ENCODE results near the gene SPARC. TPM values are rescaled to one million over a fixed set of nuclear protein-coding genes. Genes with fewer than 3 reads are reported as not detected.
"Not testable (repeated sequence)": the region's sequence is repeated elsewhere in the genome, so short reads cannot be mapped to it uniquely, and the experiment has no call there.

Gene SPARC, protein sequence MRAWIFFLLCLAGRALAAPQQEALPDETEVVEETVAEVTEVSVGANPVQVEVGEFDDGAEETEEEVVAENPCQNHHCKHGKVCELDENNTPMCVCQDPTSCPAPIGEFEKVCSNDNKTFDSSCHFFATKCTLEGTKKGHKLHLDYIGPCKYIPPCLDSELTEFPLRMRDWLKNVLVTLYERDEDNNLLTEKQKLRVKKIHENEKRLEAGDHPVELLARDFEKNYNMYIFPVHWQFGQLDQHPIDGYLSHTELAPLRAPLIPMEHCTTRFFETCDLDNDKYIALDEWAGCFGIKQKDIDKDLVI
- polyA plus RNA-seq (ENCODE audit: insufficient read length): 1,957 TPM
- long read RNA-seq, donor 1, transcript SPARC-202 (4 exons, 1,598 nt): minor isoform, 22 of 603 reads
- long read RNA-seq, donor 1, transcript SPARC-203 (4 exons, 864 nt): minor isoform, 10 of 603 reads
- long read RNA-seq, donor 1, transcript SPARC-201 (10 exons, 3,701 nt): major isoform, 305 of 603 reads
- long read RNA-seq, donor 1, partial matches to known transcripts: 237 of 603 reads
- long read RNA-seq, donor 1, other reads (novel, unspliced or antisense): 29 of 603 reads
- long read RNA-seq, donor 2, transcript SPARC-201 (10 exons, 3,701 nt): major isoform, 332 of 617 reads
- long read RNA-seq, donor 2, transcript SPARC-202 (4 exons, 1,598 nt): minor isoform, 15 of 617 reads
- long read RNA-seq, donor 2, transcript SPARC-203 (4 exons, 864 nt): minor isoform, 8 of 617 reads
- long read RNA-seq, donor 2, partial matches to known transcripts: 181 of 617 reads
- long read RNA-seq, donor 2, other reads (novel, unspliced or antisense): 81 of 617 reads
- long read RNA-seq, donor 3, transcript SPARC-203 (4 exons, 864 nt): minor isoform, 7 of 434 reads
- long read RNA-seq, donor 3, transcript SPARC-201 (10 exons, 3,701 nt): major isoform, 244 of 434 reads
- long read RNA-seq, donor 3, transcript SPARC-202 (4 exons, 1,598 nt): minor isoform, 13 of 434 reads
- long read RNA-seq, donor 3, partial matches to known transcripts: 133 of 434 reads
- long read RNA-seq, donor 3, other reads (novel, unspliced or antisense): 36 of 434 reads
- long read RNA-seq, donor 4, transcript SPARC-201 (10 exons, 3,701 nt): major isoform, 9 of 20 reads
- long read RNA-seq, donor 4, partial matches to known transcripts: 7 of 20 reads
- long read RNA-seq, donor 4, other reads (novel, unspliced or antisense): 0 of 20 reads
- long read RNA-seq, donor 5, transcript SPARC-202 (4 exons, 1,598 nt): minor isoform, 13 of 824 reads
- long read RNA-seq, donor 5, transcript SPARC-203 (4 exons, 864 nt): minor isoform, 6 of 824 reads
- long read RNA-seq, donor 5, transcript SPARC-201 (10 exons, 3,701 nt): major isoform, 527 of 824 reads
- long read RNA-seq, donor 5, partial matches to known transcripts: 183 of 824 reads
- long read RNA-seq, donor 5, other reads (novel, unspliced or antisense): 95 of 824 reads
- long read RNA-seq, donor 6, transcript SPARC-203 (4 exons, 864 nt): minor isoform, 11 of 715 reads
- long read RNA-seq, donor 6, transcript SPARC-202 (4 exons, 1,598 nt): minor isoform, 15 of 715 reads
- long read RNA-seq, donor 6, transcript SPARC-201 (10 exons, 3,701 nt): major isoform, 345 of 715 reads
- long read RNA-seq, donor 6, partial matches to known transcripts: 269 of 715 reads
- long read RNA-seq, donor 6, other reads (novel, unspliced or antisense): 73 of 715 reads
- long read RNA-seq, donor 7, transcript SPARC-201 (10 exons, 3,701 nt): major isoform, 444 of 765 reads
- long read RNA-seq, donor 7, transcript SPARC-202 (4 exons, 1,598 nt): minor isoform, 19 of 765 reads
- long read RNA-seq, donor 7, partial matches to known transcripts: 205 of 765 reads
- long read RNA-seq, donor 7, other reads (novel, unspliced or antisense): 92 of 765 reads
- long read RNA-seq, donor 8, transcript SPARC-201 (10 exons, 3,701 nt): major isoform, 189 of 291 reads
- long read RNA-seq, donor 8, transcript SPARC-202 (4 exons, 1,598 nt): minor isoform, 11 of 291 reads
- long read RNA-seq, donor 8, partial matches to known transcripts: 70 of 291 reads
- long read RNA-seq, donor 8, other reads (novel, unspliced or antisense): 17 of 291 reads

DNA sequence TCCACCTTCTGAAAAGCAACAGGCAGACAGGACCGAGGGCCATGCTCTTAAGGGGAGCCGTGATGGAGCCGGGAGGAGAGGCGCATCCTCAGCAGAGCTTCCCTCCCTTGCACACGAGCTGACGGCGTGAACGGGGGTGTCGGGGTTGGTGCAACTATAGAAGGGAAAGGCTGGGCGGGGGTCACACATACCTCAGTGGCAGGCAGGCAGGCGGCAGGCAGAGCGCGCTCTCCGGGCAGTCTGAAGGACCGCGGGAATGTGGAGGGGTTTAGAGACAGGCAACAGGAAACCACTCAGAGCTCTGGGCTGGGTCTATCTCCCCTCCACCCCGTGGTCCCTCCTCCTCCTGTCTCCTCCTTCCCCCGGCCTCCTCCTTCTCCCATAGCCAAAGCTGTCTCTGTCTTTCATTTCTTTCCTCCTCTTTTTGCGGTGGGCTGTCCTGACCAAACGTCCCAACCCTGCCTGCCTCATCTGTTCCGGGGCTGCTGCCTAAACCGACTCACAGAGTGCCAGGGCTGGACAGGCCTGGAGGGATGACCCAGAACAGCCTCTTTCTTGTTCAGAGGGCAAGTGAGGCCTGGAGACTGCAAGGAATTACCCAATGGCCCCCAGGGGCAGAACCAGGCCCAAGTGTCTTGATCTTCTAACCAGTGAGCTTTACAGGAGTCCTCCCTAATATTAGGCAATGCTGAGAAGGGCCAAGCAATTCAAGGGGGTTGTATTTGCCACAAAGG is at the start of gene SPARC:
TSS of gene SPARC (minus strand) at position 242 of the 734 bp plus-strand sequence. CDS start 10,727 bp downstream, outside the sequence.
- DNase-seq: peak; percentile 86

GRCh38 chr5:151735646-151736045 is 48.9 kb upstream of the SPARC start:
- no peak for DNase-seq

DNA sequence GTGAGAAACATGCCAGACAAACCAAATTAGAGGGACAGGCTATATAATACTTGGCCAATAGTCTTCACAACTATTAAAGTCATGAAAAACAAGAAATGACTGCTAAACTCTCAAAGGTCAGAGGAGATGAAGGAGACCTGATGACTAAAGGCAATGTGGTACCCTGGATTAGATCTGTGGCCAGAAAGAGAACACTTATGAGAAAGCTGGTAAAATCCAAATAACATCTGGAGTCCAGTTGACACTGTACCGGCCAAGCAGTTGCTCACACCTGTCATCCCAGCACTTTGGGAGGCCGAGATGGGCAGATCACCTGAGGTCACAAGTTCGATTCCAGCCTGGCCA is 47.3 kb upstream of the SPARC start:
- no peak for DNase-seq

GRCh38 chr5:151733358-151734063 is 46.8 kb upstream of the SPARC start:
- no peak for DNase-seq

DNA sequence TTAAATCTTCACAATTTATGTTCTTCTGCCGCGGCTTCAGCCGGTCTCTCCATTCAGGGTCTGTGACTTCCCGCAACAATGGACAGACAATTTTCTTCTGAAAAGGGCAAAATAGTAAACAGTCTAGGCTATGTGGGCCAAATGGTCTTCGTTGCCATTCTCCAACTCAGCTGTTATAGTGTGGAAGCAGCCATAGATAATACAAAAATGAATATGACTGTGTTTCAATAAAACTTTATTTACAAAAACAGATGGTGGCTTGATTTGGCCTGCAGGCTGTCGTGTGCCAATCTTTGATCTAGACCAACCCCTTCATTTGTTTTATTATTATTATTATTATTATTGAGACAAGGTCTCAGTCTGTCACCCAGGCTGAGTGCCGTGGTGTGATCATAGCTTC is 43.7 kb upstream of the SPARC start:
- no peak for DNase-seq

DNA sequence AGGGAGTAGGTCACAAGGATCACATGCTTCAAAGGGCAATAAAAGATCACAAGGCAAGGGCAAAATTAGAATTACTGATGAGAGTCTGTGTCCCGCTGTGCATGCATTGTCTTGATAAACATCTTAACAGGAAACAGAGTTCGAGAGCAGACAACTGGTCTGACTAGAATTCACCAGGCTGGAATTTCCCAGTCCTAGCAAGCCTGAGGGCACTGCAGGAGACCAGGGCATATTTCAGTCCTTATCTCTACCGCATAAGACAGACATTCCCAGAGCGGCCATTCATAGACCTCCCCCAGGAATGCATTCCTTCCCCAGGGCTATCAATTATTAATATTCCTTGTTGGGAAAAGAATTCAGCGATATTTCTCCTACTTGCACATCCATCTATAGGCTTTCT is 42.9 kb upstream of the SPARC start:
- not testable (repeated sequence) for DNase-seq

- DNase-seq: no peak
These were observed 37.6 kb upstream of the SPARC start for GRCh38 chr5:151724360-151724759.

- DNase-seq: no peak
These were observed 35.8 kb upstream of the SPARC start for GRCh38 chr5:151722546-151722945.

DNA sequence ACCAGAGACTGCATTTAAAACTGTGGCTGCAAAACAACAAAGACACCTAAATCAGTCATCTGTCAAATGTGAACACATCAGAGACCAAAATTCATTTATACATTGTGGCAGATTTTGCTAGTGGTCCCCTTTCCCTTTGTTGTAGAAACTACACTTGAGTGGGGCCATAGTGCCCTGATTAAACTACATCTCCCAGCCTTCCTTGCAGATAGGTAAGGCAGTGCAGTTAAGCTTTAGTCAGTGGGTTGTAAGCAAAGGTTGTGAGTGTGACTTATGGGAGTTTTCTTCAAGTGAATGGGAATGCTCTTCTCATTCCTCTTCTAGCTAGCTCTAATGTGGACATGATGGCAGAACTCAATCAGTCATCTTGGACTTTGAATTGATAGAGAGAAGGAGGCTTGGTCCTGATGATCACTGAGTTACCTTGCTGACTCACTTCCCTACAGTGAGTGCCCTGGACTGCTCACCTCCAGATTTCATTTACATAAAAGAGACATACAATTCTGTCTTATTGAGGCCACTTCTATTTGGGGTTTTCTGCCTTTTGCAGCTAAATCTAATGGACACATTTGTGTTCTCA is 35.2 kb upstream of the SPARC start:
- DNase-seq: no peak

DNA sequence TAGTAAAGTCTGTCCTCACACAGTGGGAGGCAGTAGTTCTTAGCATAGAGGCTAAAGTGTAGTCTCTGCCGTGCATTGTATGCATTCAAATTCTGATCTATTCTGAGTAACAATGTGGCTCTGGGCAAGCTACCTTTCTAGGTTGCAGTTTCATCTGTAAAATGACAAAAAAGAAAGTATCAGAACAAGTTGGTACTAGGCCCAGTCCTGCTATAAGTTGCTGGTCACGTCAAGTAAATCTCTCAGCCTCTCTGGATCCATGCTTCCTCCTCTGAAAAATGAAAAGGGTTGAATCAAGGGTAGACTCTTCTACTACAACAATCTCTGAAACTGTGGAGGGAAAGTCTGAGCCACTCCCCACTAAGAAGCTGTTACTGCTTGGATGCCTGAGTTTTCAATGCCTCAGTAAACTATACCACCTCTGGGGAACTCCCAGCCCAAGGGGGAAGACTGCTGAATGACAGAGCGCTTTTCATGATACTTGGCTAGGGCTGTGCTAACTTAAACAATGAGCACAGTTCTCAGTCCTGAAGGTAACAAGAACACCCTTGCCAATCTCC is 34.5 kb upstream of the SPARC start:
- no peak for DNase-seq

- DNase-seq: no peak
These were observed 33.5 kb upstream of the SPARC start for GRCh38 chr5:151720215-151720614.

- DNase-seq: no peak
These were observed 32.7 kb upstream of the SPARC start for GRCh38 chr5:151719228-151720000.

- no peak for DNase-seq
These were observed 31.9 kb upstream of the SPARC start for GRCh38 chr5:151718646-151719045.

DNA sequence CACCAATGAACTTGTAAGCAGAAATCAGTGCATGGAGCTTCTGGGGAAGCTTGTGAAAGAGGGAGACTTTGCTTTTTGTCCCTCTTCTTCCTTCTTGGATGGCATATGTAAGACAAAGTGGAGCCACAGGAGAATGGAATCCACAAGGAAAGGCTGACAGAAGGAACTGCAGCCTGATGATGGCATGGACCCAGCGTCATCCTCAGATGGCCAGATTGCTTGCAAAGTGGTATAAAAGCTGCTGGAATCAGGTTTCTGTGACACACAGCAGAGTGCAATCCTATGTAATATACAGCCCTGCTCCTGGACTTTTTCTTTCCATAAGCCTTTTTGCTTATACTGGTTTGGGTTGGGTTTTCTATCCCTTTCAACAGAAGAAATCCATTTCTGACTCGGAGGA is 31.4 kb upstream of the SPARC start:
- DNase-seq: no peak

- DNase-seq: no peak
These were observed 30.7 kb upstream of the SPARC start for GRCh38 chr5:151717416-151717815.

GRCh38 chr5:151709109-151709735 is 22.5 kb upstream of the SPARC start:
- no peak for DNase-seq

DNA sequence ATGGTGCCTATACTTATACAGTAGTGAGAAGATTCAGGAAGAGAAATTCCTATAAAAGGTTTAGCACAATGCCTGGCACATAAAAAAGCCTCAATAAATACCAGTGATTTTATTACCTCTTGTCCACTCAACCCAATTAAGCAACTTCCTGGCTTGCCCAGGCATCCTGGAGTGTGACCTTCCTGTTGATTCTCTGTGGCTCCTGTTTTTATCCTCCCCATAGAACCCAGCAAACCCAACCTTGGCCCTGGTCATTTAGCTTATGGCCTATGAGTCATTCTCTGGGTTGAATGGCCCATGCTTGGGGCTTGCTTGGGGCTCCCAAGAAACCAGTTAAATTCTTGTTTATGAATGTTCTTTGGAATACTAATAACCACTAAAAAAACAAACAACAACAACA is 21.4 kb upstream of the SPARC start:
- DNase-seq: no peak

Measured in left kidney (tissue), 8 donors.